ENCODE data around the gene TADA2A. TPM values are rescaled to one million over a fixed set of nuclear protein-coding genes. Genes with fewer than 3 reads are reported as not detected.
A peak's percentile ranks its signal among the peaks of the same experiment; 100 is the strongest.
"Not testable (repeated sequence)": the region's sequence is repeated elsewhere in the genome, so short reads cannot be mapped to it uniquely, and the experiment has no call there.

TADA2A gene
- total and polyA plus RNA-seq, 2 experiments from 2014 or later = 8.4 to 18.3 TPM

- no peaks in the 10 kb centered on the region for H3K36me3 ChIP-seq (replicated peaks; ENCODE audit: insufficient read depth, low read depth)
- TF ChIP-seq EZH2phosphoT487 (IDR thresholded peaks at IDR 0.05; ENCODE audit: low read depth, severe bottlenecking, unreplicated experiment) (no peak), CTCF (IDR thresholded peaks at IDR 0.05; ENCODE audit: poor library complexity) (peak; percentile 28)
- H3K27me3 ChIP-seq = no peaks in the 10 kb centered on the region
- DNase-seq (ENCODE audit: low spot score) = peak; percentile 34
- H3K4me3 ChIP-seq = no peak overlapping the region
- no peak overlapping the region for H3K27ac ChIP-seq
- WGBS (ENCODE audit: low lambda C conversion rate, missing lambda C conversion rate) = 65% methylated on average over 10 of the region's 10 CpGs
- H3K4me2 ChIP-seq = no peak overlapping the region
- H3K4me1 ChIP-seq (ENCODE audit: insufficient read depth) = peaks cover 7% of the 10 kb centered on the region
- H3K9me2 ChIP-seq (replicated peaks; ENCODE audit: insufficient read depth) = no peaks in the 10 kb centered on the region
- no peaks in the 10 kb centered on the region for H3K9me3 ChIP-seq (ENCODE audit: low read depth)
- H3K79me2 ChIP-seq = peaks cover 57% of the 10 kb centered on the region
- H2AFZ ChIP-seq = no peak overlapping the region
- no peaks in the 10 kb centered on the region for H4K20me1 ChIP-seq (ENCODE audit: insufficient read depth, poor library complexity, severe bottlenecking)
Observed at GRCh38 chr17:37506678-37507077, 100.0 kb downstream of the TADA2A start.

GRCh38 chr17:37507111-37507510 is 100.4 kb downstream of the TADA2A start:
- no peaks in the 10 kb centered on the region for H3K9me3 ChIP-seq (ENCODE audit: low read depth)
- H3K4me2 ChIP-seq = no peak overlapping the region
- H3K9me2 ChIP-seq (replicated peaks; ENCODE audit: insufficient read depth) = no peaks in the 10 kb centered on the region
- H3K36me3 ChIP-seq (replicated peaks; ENCODE audit: insufficient read depth, low read depth) = no peaks in the 10 kb centered on the region
- peaks cover 3% of the 10 kb centered on the region for H3K4me1 ChIP-seq (ENCODE audit: insufficient read depth)
- H3K27ac ChIP-seq = no peak overlapping the region
- peaks cover 53% of the 10 kb centered on the region for H3K79me2 ChIP-seq
- H3K27me3 ChIP-seq = no peaks in the 10 kb centered on the region
- TF ChIP-seq EZH2phosphoT487 (IDR thresholded peaks at IDR 0.05; ENCODE audit: low read depth, severe bottlenecking, unreplicated experiment) (no peak), CTCF (IDR thresholded peaks at IDR 0.05; ENCODE audit: poor library complexity) (no peak), EZH2 (IDR thresholded peaks at IDR 0.05; ENCODE audit: borderline replicate concordance) (no peak)
- H3K4me3 ChIP-seq = no peak overlapping the region
- H4K20me1 ChIP-seq (ENCODE audit: insufficient read depth, poor library complexity, severe bottlenecking) = no peaks in the 10 kb centered on the region
- H2AFZ ChIP-seq = no peak overlapping the region
- 92% methylated on average over 9 of the region's 9 CpGs for WGBS (ENCODE audit: low lambda C conversion rate, missing lambda C conversion rate)
- DNase-seq (ENCODE audit: low spot score) = no peak

- H4K20me1 ChIP-seq (ENCODE audit: insufficient read depth, poor library complexity, severe bottlenecking) = no peaks in the 10 kb centered on the region
- H3K27me3 ChIP-seq = no peaks in the 10 kb centered on the region
- no peak overlapping the region for H3K4me3 ChIP-seq
- H3K9me3 ChIP-seq (ENCODE audit: low read depth) = no peaks in the 10 kb centered on the region
- peaks cover 31% of the 10 kb centered on the region for H3K79me2 ChIP-seq
- H3K36me3 ChIP-seq (replicated peaks; ENCODE audit: insufficient read depth, low read depth) = no peaks in the 10 kb centered on the region
- H3K4me2 ChIP-seq = no peak overlapping the region
- no peaks in the 10 kb centered on the region for H3K9me2 ChIP-seq (replicated peaks; ENCODE audit: insufficient read depth)
- TF ChIP-seq EZH2 (IDR thresholded peaks at IDR 0.05; ENCODE audit: borderline replicate concordance) (no peak), EZH2phosphoT487 (IDR thresholded peaks at IDR 0.05; ENCODE audit: low read depth, severe bottlenecking, unreplicated experiment) (no peak), CTCF (IDR thresholded peaks at IDR 0.05; ENCODE audit: poor library complexity) (no peak)
- no peak for DNase-seq (ENCODE audit: low spot score)
- H2AFZ ChIP-seq = no peak overlapping the region
- H3K4me1 ChIP-seq (ENCODE audit: insufficient read depth) = no peaks in the 10 kb centered on the region
- 94% methylated on average over 16 of the region's 17 CpGs for WGBS (ENCODE audit: low lambda C conversion rate, missing lambda C conversion rate)
- H3K27ac ChIP-seq = no peak overlapping the region
Observed at GRCh38 chr17:37510056-37510455, 103.4 kb downstream of the TADA2A start.

- H3K9me3 ChIP-seq (ENCODE audit: low read depth); H3K27me3 ChIP-seq; H2AFZ ChIP-seq; H3K27ac ChIP-seq; H3K36me3 ChIP-seq (replicated peaks; ENCODE audit: insufficient read depth, low read depth); H3K4me3 ChIP-seq; DNase-seq (ENCODE audit: low spot score); H3K4me1 ChIP-seq (ENCODE audit: insufficient read depth); H3K4me2 ChIP-seq; H3K9me2 ChIP-seq (replicated peaks; ENCODE audit: insufficient read depth); H4K20me1 ChIP-seq (ENCODE audit: insufficient read depth, poor library complexity, severe bottlenecking): not testable (repeated sequence)
- peaks cover 16% of the 10 kb centered on the region for H3K79me2 ChIP-seq
- 100% methylated on average over 1 of the region's 1 CpG for WGBS (ENCODE audit: low lambda C conversion rate, missing lambda C conversion rate)
Observed at GRCh38 chr17:37511642-37512041, 105.0 kb downstream of the TADA2A start.
